ENCODE data around the gene CDRT15. TPM values are rescaled to one million over a fixed set of nuclear protein-coding genes. Genes with fewer than 3 reads are reported as not detected.

CDRT15 gene
- total RNA-seq, 1 donor from 2014 or later, result not detected

Other genes with a start within 250 kb of the CDRT15 start
- gene COX10, start 167.4 kb downstream of the CDRT15 start, total RNA-seq, result 27.5 TPM
- gene HS3ST3B1, start 64.2 kb upstream of the CDRT15 start, total RNA-seq, result 5.9 TPM